Activated CD4-positive, alpha-beta T cell treated with anti-CD3 and anti-CD28 coated beads, Interleukin-2, amount 10 ng/mL, durations not matched to agents 7 days and 5 days (primary cell): ENCODE data around the gene ST3GAL4. TPM values are rescaled to one million over a fixed set of nuclear protein-coding genes. Genes with fewer than 3 reads are reported as not detected.
A peak's percentile ranks its signal among the peaks of the same experiment; 100 is the strongest.
"Not testable (repeated sequence)": the region's sequence is repeated elsewhere in the genome, so short reads cannot be mapped to it uniquely, and the experiment has no call there.

Experiments
- CTCF ChIA-PET: fragments of 350-600 bp; sonication (Branson Sonifier 250); formaldehyde crosslinking; loops from one replicate; lab custom pipeline; 2021; ENCODE audit warnings: antibody characterized with exemption; lab: Charles Lee
- POLR2A ChIA-PET: fragments of 350-600 bp; sonication (Branson Sonifier 250); formaldehyde crosslinking; loops from one replicate; lab custom pipeline; 2021; ENCODE audit warnings: antibody characterized with exemption; lab: Charles Lee
- DNase-seq: peaks from one replicate; pipeline ENCODE4 v3.0.0-alpha.2; 2020
- H3K27ac Mint-ChIP-seq: one replicate; pipeline ENCODE4 v1.8.0; 2021; ENCODE audit warnings: mild to moderate bottlenecking, moderate library complexity, mixed read lengths
- H3K27me3 Mint-ChIP-seq: one replicate; pipeline ENCODE4 v1.8.0; 2021; ENCODE audit warnings: mixed read lengths
- H3K36me3 Mint-ChIP-seq: one replicate; pipeline ENCODE4 v1.8.0; 2021; ENCODE audit warnings: low read depth, mixed read lengths
- H3K4me1 Mint-ChIP-seq: one replicate; pipeline ENCODE4 v1.8.0; 2021; ENCODE audit warnings: mixed read lengths
- H3K4me3 Mint-ChIP-seq: one replicate; pipeline ENCODE4 v1.8.0; 2021; ENCODE audit warnings: mild to moderate bottlenecking, moderate library complexity, mixed read lengths
- H3K9me3 Mint-ChIP-seq: one replicate; pipeline ENCODE4 v1.8.0; 2021; ENCODE audit warnings: mixed read lengths
- total RNA-seq, 2 experiments: library from RNA; stranded (reverse); gene quantifications; one replicate each; pipeline ENCODE4 v1.2.3, GENCODE V29; 2021

The ST3GAL4 gene
- total RNA-seq, 2 experiments from 2014 or later = 7.5 to 7.6 TPM

DNA sequence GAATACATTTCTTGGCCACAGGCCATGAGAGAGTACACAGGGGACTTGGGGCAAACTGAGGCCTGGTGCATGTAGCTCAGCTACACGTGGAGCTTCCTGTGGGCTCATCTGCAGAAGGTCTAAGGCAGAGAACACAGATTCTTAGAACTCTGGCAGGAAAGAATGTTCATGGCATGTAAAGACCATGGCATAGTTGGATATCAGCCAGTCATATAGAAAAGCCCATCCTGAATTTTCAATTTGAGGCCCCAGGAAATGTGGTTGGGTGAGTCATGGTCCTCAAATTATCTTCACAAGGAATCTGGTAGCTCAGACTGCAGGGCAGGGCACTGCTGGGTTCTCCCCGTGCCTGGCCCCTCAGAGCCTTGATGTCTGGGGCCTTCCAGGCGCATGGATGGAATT lies 13.7 kb upstream of the ST3GAL4 start:
- ChIA-PET CTCF (interaction anchor here (1.3 kb wide), 1 partner anchor 11 kb away, joined by 4 read pairs; no protein-coding TSS in a partner anchor), POLR2A (interaction anchor here (0.5 kb wide), 1 partner anchor 725 kb away, joined by 3 read pairs; no protein-coding TSS in a partner anchor)
- H3K27me3 Mint-ChIP-seq = no peaks in the 10 kb centered on the region
- H3K36me3 Mint-ChIP-seq = peaks cover 21% of the 10 kb centered on the region
- no peak overlapping the region for H3K4me3 Mint-ChIP-seq
- H3K27ac Mint-ChIP-seq = no peak overlapping the region
- peaks cover 20% of the 10 kb centered on the region for H3K4me1 Mint-ChIP-seq
- DNase-seq = no peak
- no peaks in the 10 kb centered on the region for H3K9me3 Mint-ChIP-seq

- DNase-seq = no peak
- Mint-ChIP-seq H3K4me3 (no peak overlapping the region), H3K27me3 (no peaks in the 10 kb centered on the region), H3K4me1 (peaks cover 20% of the 10 kb centered on the region), H3K27ac (no peak overlapping the region), H3K9me3 (no peaks in the 10 kb centered on the region), H3K36me3 (peaks cover 21% of the 10 kb centered on the region)
- ChIA-PET POLR2A (no interaction called here), CTCF (interaction anchor here (1.3 kb wide), 1 partner anchor 13 kb away, joined by 4 read pairs; no protein-coding TSS in a partner anchor)
These were observed 12.4 kb upstream of the ST3GAL4 start for GRCh38 chr11:126343051-126343450.

GRCh38 chr11:126344141-126345080 lies 11.1 kb upstream of the ST3GAL4 start:
- POLR2A ChIA-PET = no interaction called here
- Mint-ChIP-seq H3K4me3 (no peak overlapping the region), H3K4me1 (peaks cover 22% of the 10 kb centered on the region), H3K27ac (no peak overlapping the region), H3K36me3 (peaks cover 20% of the 10 kb centered on the region), H3K9me3 (no peaks in the 10 kb centered on the region), H3K27me3 (no peaks in the 10 kb centered on the region)
- no peak for DNase-seq
- CTCF ChIA-PET = interaction anchor here (0.7 to 1.6 kb wide), 2 partner anchors 9 to 552 kb away, joined by 3 to 4 read pairs; no protein-coding TSS in a partner anchor

DNA sequence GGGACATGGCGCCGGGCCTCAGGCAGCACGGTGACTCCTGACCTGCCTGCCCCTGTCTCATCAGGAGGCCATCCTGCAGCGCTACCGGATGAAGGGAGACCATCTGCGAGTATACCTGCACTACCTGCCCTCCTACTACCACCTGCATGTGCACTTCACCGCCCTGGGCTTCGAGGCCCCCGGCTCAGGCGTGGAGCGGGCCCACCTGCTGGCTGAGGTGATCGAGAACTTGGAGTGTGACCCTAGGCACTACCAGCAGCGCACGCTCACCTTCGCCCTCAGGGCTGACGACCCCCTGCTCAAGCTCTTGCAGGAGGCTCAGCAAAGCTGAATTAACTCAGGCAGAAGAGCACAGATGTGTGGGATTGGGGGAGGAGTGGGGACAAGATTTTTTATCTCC lies 10.2 kb upstream of the ST3GAL4 start:
- Mint-ChIP-seq H3K4me3 (no peak overlapping the region), H3K4me1 (peaks cover 22% of the 10 kb centered on the region), H3K9me3 (no peaks in the 10 kb centered on the region), H3K27ac (no peak overlapping the region), H3K27me3 (no peaks in the 10 kb centered on the region), H3K36me3 (peaks cover 20% of the 10 kb centered on the region)
- ChIA-PET CTCF (interaction anchor here (0.7 to 1.6 kb wide), 3 partner anchors 9 to 551 kb away, joined by 3 to 4 read pairs (median 3); no protein-coding TSS in a partner anchor), POLR2A (no interaction called here)
- no peak for DNase-seq

DNA sequence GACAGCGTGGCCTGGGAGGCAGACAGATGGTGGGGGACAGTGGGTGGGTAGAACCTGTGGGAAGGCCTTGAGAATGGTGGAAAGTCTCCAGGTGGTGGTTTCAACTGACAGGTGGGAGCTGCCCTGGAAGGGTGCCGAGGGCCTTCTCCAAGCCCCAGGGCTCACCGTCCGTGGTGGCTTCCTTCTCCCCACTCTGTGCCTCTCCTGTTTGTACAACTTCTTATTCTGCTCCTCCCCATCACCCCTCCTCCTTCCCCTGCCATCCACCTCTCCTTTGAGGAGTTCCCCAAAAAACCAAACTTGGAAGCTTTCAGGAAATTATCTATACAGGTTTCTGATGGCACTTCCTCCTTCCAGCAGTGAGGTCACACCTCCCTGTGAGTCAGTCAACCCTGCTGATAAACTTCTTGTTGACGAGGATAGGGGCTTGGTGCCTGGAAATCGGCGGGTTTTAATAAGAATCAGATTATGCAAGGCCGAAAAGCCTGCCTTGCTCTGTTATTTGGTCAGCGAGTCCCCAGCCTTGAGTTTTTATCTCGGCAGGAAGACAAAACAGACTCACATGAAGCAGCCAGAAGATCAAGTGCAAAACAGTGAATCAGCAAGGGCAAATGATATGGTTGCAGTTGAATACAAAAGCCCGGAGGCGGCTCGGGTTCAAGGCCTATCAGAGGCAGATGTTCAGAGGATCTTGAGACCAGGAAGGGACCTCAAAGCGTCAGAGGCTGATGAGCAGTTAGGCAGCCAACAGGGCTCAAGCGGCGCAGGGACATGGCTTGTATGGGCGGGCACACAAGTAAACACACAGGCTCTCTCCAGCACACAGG lies 9.5 kb upstream of the ST3GAL4 start:
- Mint-ChIP-seq H3K4me3 (no peak overlapping the region), H3K36me3 (peaks cover 26% of the 10 kb centered on the region), H3K27ac (peak overlapping the region; percentile 87), H3K9me3 (no peaks in the 10 kb centered on the region), H3K27me3 (no peaks in the 10 kb centered on the region), H3K4me1 (peaks cover 28% of the 10 kb centered on the region)
- DNase-seq = no peak
- CTCF ChIA-PET = interaction anchor here (0.9 kb wide), 1 partner anchor 11 kb away, joined by 3 read pairs; no protein-coding TSS in a partner anchor
- POLR2A ChIA-PET = no interaction called here

GRCh38 chr11:126346586-126346940 lies 8.9 kb upstream of the ST3GAL4 start:
- no peaks in the 10 kb centered on the region for H3K27me3 Mint-ChIP-seq
- no peak overlapping the region for H3K4me3 Mint-ChIP-seq
- ChIA-PET CTCF (no interaction called here), POLR2A (no interaction called here)
- H3K4me1 Mint-ChIP-seq = peaks cover 27% of the 10 kb centered on the region
- no peak for DNase-seq
- H3K27ac Mint-ChIP-seq = peak overlapping the region; percentile 87
- no peaks in the 10 kb centered on the region for H3K9me3 Mint-ChIP-seq
- H3K36me3 Mint-ChIP-seq = peaks cover 26% of the 10 kb centered on the region

DNA sequence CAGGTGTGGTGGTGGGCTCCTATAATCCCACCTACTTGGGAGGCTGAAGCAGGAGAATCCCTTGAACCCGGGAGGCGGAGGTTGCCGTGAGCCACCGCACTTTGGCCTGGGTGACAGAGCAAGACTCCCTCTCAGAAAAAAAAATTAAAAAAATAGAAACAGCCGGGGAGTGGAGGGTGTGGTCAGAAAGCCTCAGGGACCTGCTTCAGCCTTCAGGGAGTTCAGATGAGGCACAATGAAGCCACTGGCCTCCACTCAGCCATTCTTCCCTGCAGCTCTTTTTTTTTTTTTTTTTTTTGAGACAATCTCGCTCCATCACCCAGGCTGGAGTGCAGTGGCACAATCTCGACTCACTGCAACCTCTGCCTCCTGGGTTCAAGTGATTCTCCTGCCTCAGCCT lies 8.5 kb upstream of the ST3GAL4 start:
- H3K27ac Mint-ChIP-seq, H3K4me3 Mint-ChIP-seq, H3K9me3 Mint-ChIP-seq, DNase-seq, H3K27me3 Mint-ChIP-seq, POLR2A ChIA-PET, CTCF ChIA-PET: not testable (repeated sequence)
- H3K36me3 Mint-ChIP-seq = peaks cover 26% of the 10 kb centered on the region
- peaks cover 26% of the 10 kb centered on the region for H3K4me1 Mint-ChIP-seq

DNA sequence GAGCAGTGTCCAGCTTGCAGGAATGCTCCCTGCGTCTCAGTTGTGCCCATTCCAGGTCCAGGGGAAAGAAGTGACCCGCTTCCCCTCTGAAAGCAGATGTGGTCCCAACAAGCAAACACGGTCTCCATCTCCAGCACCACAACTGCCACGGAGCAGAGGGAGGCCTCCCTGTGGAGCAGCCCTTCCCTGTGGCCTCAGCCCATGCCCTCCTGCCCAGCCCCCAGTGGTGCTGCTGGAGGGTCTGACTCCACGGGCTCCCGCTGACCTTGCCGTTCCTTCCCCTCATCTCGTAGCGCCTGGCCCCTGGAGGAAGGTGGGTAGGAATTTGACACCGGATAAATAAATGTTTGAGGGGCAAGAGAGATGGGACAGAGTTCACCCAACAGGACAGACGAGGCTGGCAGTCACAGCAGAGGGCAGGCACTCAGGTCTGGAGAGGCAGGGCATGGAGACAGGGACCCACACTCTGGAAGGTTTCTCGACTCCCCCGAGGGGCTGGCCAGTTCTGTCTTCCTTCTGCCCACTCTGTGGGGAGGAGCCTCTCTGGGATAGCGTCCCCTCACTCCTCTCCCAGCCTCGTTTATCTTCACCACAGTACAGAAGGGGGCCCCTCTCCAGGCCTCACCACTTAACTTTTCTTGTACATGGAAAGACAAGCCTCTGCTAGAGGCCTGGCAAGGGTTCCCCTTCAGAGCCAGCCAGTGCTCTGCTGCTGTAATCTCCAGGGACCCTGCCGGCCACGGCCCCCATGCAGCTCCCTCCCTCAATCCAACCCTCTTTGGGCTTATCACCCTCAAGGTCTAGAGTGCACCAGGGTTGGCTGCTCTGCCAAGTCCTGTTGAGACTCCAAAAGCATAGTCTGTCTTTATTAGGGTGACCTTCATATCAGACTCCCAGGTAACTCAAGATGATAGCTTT lies 7.5 kb upstream of the ST3GAL4 start:
- peaks cover 31% of the 10 kb centered on the region for H3K4me1 Mint-ChIP-seq
- POLR2A ChIA-PET = no interaction called here
- no peaks in the 10 kb centered on the region for H3K27me3 Mint-ChIP-seq
- H3K27ac Mint-ChIP-seq = peak overlapping the region; percentile 9
- CTCF ChIA-PET = interaction anchor here (1.0 kb wide), 1 partner anchor 15 kb away, joined by 3 read pairs; no protein-coding TSS in a partner anchor
- peaks cover 22% of the 10 kb centered on the region for H3K36me3 Mint-ChIP-seq
- no peak overlapping the region for H3K4me3 Mint-ChIP-seq
- H3K9me3 Mint-ChIP-seq = no peaks in the 10 kb centered on the region
- DNase-seq = no peak

DNA sequence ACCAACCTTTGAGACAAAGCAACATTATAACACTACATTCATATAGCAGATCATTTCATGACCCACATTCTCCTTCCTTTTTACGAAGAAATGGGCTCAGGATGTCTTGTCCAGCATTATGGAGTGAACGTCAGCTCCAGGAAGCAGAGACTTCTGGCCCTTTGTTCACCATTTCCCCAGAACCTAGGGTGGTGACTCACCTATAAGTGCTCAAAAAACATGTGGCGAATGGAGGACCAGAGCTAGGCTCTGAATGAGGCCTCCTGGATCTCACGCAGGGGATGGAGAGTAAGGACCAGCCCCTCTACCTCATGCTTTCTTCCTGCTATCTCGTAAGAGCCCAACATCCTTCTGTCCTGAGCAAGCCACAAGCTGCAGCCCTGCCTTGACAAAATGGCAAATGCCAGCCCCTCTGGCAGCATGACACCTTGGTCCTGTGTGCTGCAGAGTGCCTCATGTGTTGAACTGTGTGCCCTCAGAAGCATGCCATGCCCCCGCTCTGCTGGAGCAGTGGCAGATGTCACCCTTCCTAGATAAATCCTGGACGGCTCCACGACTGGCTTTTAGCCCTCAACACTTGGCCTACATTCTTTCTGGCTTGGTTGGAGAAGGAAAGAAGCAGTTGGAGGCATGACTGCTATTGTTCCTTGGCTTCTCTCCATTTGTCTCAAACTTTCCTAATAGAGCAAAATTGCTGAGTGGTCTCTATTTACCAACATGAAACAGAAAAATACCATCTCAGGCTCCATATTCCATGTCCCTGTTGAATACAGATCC lies 6.5 kb upstream of the ST3GAL4 start:
- no peak overlapping the region for H3K27ac Mint-ChIP-seq
- no peaks in the 10 kb centered on the region for H3K27me3 Mint-ChIP-seq
- POLR2A ChIA-PET = no interaction called here
- H3K36me3 Mint-ChIP-seq = peaks cover 18% of the 10 kb centered on the region
- no peaks in the 10 kb centered on the region for H3K9me3 Mint-ChIP-seq
- no peak overlapping the region for H3K4me3 Mint-ChIP-seq
- DNase-seq = no peak
- CTCF ChIA-PET = interaction anchor here (1.0 kb wide), 1 partner anchor 16 kb away, joined by 3 read pairs; no protein-coding TSS in a partner anchor
- H3K4me1 Mint-ChIP-seq = peaks cover 41% of the 10 kb centered on the region

GRCh38 chr11:126350836-126351235 lies 4.7 kb upstream of the ST3GAL4 start:
- CTCF ChIA-PET = interaction anchor here (0.7 kb wide), 1 partner anchor 9 kb away, joined by 5 read pairs; no protein-coding TSS in a partner anchor
- Mint-ChIP-seq H3K27ac (peak overlapping the region; percentile 1), H3K4me3 (no peak overlapping the region), H3K9me3 (no peaks in the 10 kb centered on the region), H3K36me3 (peaks cover 17% of the 10 kb centered on the region), H3K27me3 (no peaks in the 10 kb centered on the region), H3K4me1 (peaks cover 48% of the 10 kb centered on the region)
- no peak for DNase-seq
- POLR2A ChIA-PET = no interaction called here

- Mint-ChIP-seq H3K4me1 (peaks cover 50% of the 10 kb centered on the region), H3K27ac (peak overlapping the region; percentile 63), H3K27me3 (no peaks in the 10 kb centered on the region), H3K36me3 (peaks cover 17% of the 10 kb centered on the region), H3K9me3 (no peaks in the 10 kb centered on the region), H3K4me3 (no peak overlapping the region)
- CTCF ChIA-PET = no interaction called here
- POLR2A ChIA-PET = no interaction called here
- no peak for DNase-seq
These were observed 3.3 kb upstream of the ST3GAL4 start for GRCh38 chr11:126352163-126352562.
